CD4-positive, alpha-beta T cell treated with Interleukin-4 for 1 hour (primary cell): ENCODE results near the gene MAP4K5.

Experiments
- DNase-seq, 2 donors: peaks; one replicate each; pipeline ENCODE4 v3.0.0-alpha.2; 2020 to 2022

MAP4K5 gene

GRCh38 chr14:50475460-50475859, 56.9 kb downstream of the MAP4K5 start:
- DNase-seq = no peak

- no peak for DNase-seq
These were observed 60.4 kb downstream of the MAP4K5 start for GRCh38 chr14:50471838-50472465.

GRCh38 chr14:50469982-50470381, 62.4 kb downstream of the MAP4K5 start:
- no peak for DNase-seq

- no peak for DNase-seq
These were observed 70.3 kb downstream of the MAP4K5 start for GRCh38 chr14:50462111-50462510.

- no peak for DNase-seq
These were observed 78.5 kb downstream of the MAP4K5 start for GRCh38 chr14:50453869-50454268.

- no peak for DNase-seq
These were observed 79.2 kb downstream of the MAP4K5 start for GRCh38 chr14:50452979-50453705.

GRCh38 chr14:50452296-50452695, 80.1 kb downstream of the MAP4K5 start:
- no peak for DNase-seq

GRCh38 chr14:50451854-50452253, 80.5 kb downstream of the MAP4K5 start:
- DNase-seq = no peak

GRCh38 chr14:50447461-50447860, 84.9 kb downstream of the MAP4K5 start:
- DNase-seq = no peak

GRCh38 chr14:50434528-50434927, 97.8 kb downstream of the MAP4K5 start:
- no peak for DNase-seq

- no peak for DNase-seq
These were observed 100.2 kb downstream of the MAP4K5 start for GRCh38 chr14:50432131-50432530.

GRCh38 chr14:50425816-50426215, 106.6 kb downstream of the MAP4K5 start:
- DNase-seq = no peak

GRCh38 chr14:50425105-50425504, 107.3 kb downstream of the MAP4K5 start:
- DNase-seq = no peak

GRCh38 chr14:50423529-50423928, 108.8 kb downstream of the MAP4K5 start:
- DNase-seq = no peak

- no peak for DNase-seq
These were observed 110.9 kb downstream of the MAP4K5 start for GRCh38 chr14:50421499-50421898.

- DNase-seq = no peak
These were observed 114.5 kb downstream of the MAP4K5 start for GRCh38 chr14:50417853-50418252.

GRCh38 chr14:50410921-50411320, 121.4 kb downstream of the MAP4K5 start:
- DNase-seq = no peak

GRCh38 chr14:50410071-50410470, 122.3 kb downstream of the MAP4K5 start:
- DNase-seq = no peak

GRCh38 chr14:50407111-50407812, 125.1 kb downstream of the MAP4K5 start:
- DNase-seq = no peak

GRCh38 chr14:50403419-50403818, 128.9 kb downstream of the MAP4K5 start:
- DNase-seq = no peak

GRCh38 chr14:50402965-50403364, 129.4 kb downstream of the MAP4K5 start:
- DNase-seq = no peak

GRCh38 chr14:50400461-50400860, 131.9 kb downstream of the MAP4K5 start:
- no peak for DNase-seq

- DNase-seq = no peak
These were observed 132.9 kb downstream of the MAP4K5 start for GRCh38 chr14:50399251-50400032.
